Measurements from ENCODE around the gene PRDM2.

DNA sequence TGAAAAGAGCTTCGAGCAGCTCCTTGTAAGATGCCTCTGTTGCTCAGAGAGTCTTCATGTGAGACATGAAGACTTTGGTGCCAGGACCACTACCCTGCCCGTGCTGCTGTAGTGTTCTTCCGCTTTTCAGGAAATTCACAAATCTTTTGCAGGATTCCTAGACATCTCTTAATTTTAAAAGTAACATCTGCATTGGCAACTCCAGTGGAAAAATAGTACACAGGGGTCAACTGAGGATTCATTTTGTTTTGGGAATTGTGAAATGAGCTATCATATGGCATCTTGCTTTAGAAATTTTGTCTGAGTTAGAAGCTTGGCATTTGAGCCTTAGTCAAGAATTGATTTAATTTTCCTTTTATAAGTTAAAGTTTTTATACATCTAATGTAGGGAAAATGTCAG, 7.2 kb downstream of the PRDM2 start:
- TF ChIP-seq SNAI2 (CRISPR knock-in tag; IDR thresholded peaks at IDR 0.05) (no peak), ZNF565 (CRISPR knock-in tag; conservative IDR thresholded peaks at IDR 0.05; ENCODE audit: low read depth) (no peak)
- TF ChIP-seq, protein P1, sequence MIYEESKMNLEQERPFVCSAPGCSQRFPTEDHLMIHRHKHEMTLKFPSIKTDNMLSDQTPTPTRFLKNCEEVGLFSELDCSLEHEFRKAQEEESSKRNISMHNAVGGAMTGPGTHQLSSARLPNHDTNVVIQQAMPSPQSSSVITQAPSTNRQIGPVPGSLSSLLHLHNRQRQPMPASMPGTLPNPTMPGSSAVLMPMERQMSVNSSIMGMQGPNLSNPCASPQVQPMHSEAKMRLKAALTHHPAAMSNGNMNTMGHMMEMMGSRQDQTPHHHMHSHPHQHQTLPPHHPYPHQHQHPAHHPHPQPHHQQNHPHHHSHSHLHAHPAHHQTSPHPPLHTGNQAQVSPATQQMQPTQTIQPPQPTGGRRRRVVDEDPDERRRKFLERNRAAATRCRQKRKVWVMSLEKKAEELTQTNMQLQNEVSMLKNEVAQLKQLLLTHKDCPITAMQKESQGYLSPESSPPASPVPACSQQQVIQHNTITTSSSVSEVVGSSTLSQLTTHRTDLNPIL (CRISPR knock-in tag; IDR thresholded peaks at IDR 0.05; ENCODE audit: low read depth): no peak

Measured in SK-N-SH treated with all-trans-retinoic acid at 6 μM for 48 hours (cell line).